ENCODE data around the gene IL17C.
"Not testable (repeated sequence)": the region's sequence is repeated elsewhere in the genome, so short reads cannot be mapped to it uniquely, and the experiment has no call there.

The IL17C gene

DNA sequence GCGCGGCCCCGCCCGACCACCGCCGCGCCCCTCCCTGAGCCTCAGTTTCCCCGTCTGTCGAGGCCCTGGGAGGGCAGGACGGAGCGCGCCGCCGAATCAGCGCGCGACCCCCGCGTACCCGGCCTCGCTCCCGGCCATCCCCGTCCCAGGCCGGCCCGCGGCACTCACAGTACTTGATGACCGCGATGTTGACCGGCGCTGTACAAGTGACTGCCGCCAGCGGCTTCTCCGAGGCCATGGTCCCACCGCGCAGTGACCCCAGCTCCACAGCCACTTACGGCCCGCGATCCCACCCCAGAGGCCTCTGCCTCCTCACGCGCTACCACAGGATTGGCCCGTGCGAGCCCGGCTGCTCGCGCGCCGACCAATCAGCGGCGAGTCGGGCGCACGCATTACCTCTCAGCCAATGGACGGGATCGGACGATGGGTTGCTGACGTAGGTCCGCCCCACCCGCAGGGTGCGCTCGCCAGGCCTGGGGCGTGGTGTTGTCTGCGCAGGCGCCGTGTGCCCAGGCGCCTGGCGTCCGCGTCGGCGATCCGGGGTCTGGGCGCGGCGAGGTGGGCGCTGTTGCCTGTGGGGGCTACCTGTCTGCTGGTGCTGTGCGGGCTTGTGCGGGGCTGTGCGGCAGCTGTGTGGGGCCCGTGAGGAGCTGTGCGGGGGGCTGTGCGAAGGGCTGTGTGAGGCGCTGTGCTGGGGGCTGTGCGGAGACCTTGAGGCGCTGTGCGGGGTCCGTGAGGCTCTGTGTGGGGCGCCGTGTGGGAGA is 24.7 kb downstream of the IL17C start, which contains the start of gene MVD:
Gene MVD, minus strand, starts transcription at position 249 of the 764 bp plus-strand sequence. Its CDS starts 11 bp downstream, at position 238.
- DNase-seq = peak; percentile 96

DNA sequence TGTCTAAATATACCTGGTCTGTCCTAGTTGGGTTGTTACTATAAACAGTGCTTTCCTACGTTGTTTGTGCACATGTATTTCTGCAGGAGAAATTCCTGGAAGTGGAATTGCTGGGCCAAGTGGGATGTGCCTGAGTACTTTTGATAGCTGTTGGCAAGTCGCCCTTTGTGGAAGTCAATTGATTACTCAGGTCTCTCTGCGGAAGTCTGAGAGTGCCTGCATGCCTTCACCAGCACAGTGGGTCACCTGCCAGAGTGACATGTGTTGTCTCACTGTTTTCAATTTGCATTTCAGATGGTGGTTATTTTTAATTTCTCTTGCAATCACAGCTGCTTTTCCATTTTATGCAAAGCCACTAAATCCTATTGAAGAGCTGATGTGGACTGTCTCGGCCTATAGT is 26.8 kb downstream of the IL17C start:
- DNase-seq = no peak

DNA sequence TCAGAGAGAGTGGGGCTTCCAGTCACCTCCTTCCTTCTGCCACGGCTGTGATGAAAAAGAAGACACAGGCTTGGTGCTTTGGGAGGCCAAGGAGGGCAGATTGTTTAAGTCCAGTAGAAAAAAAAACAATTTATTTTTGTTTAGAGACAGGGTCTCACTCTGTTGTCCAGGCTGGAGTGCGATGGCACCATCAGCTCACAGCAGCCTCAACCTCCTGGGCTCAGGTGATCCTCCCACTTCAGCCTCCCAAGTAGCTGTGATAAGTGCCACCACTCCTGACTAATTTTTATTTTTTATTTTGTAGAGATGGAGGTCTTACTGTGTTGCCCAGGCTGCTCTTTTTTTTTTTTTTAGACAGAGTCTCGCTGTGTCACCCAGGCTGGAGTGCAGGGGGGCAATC is 27.2 kb downstream of the IL17C start:
- no peak for DNase-seq

DNA sequence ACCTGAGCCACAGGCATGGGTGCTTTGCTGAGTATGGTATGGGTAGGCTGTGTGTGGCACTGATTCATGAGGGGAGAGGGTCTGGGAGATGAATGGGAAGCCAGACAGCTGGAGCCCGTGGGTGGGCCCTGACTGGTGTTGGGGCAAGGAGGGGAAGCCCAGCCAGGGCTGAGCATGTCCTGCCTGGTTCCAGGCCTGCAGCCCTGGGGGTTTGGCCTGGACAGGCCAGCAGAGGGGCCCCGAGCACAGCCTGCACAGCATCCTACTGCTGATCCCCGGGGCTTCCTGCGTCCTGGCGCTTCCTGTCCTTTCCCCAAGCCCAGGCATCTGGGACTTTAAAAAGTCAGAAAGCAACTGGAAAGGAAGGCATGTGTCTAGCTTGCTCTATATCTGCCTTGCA is 29.1 kb downstream of the IL17C start:
- no peak for DNase-seq

GRCh38 chr16:88669493-88669892 is 31.1 kb downstream of the IL17C start:
- DNase-seq = not testable (repeated sequence)

DNA sequence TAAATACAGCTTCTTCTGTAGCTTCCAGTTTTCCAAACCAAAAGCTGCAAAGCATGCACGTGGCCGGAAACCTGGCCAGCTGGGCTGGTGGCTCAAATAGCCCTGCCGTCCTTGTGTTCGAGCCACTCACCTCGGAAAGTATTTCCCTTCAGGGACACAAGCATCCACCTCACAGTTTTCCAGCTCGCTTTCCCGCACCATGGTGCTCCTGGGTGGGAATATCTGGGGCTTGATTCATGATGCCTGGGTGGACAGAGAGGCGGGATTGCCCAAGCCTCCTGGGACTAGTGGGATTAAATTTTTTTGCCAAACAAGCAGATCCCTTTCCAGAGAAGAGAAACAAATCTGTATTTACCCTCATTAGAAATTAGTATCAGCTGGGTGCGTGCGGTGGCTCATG is 31.6 kb downstream of the IL17C start:
- DNase-seq = no peak

- DNase-seq = no peak
These were observed 33.4 kb downstream of the IL17C start for GRCh38 chr16:88671806-88672205.

- DNase-seq = no peak
These were observed 34.4 kb downstream of the IL17C start for GRCh38 chr16:88672776-88673175.

DNA sequence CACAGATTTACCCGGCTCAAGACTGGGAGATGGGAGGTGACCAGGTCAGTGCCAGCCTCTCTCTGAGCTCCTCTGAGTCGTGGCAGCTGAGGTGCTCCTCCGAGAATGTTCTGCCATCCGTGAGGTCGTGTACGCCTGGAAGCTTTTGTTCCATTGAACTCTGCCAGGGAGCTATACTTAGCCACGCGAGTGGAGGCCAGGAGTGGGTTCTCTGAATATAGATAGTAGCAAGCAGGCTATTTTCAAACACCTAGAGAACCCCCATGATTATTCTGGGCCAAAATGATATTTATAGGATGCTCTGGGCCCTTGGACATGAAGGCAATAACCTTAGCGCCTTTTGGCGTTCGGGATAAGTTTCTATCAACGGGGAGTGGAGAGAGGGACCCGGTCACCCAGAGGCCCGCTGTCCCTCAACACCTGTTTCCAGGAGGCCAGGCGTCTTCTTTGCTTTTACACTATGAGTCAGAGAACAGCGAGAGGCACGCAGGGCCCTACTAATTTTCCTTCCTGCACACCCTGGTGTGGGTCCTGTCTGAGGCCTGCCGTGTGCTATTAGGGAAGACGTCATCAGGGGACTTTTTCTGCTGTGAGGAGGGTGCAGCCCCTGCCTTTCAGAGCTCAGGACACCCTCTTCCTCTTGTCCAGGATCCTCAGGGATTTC is 35.5 kb downstream of the IL17C start:
- DNase-seq = no peak

DNA sequence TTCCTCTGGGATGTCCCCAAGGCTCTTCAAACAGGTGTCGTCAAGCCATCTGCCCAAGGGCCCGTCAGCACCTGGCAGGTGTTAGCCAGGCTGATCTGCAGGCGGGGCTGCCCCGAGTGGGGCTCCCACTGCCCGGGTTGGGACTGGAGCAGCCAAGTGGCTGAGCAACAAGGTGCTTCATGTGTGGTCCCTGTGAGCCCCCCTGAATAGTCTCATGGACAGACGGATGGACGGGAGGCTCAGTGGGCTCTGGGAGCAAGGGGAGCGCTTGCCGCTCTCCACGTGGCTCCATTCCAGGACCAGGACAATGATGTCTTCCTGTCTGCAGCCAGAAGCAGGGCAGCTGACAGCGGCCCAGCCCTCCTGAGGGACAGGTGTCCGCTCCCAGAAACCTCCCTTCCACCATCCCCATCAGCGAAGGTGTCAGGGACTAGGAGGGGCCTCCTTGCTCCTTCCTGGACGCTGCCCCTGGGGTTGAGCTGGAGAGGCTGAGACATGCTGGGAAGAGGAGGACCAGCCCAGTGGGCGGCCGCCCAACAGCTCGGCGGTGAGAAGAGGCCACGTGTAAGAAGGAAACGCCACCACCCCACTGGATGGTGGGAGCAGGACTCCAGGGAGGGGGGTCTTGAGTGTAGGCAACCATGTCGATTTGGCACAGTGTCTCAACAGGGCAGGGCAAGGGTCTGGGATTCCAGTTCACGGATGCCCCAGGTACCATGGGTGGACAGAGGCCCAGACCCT is 38.3 kb downstream of the IL17C start:
- DNase-seq = no peak

- no peak for DNase-seq
These were observed 39.3 kb downstream of the IL17C start for GRCh38 chr16:88677721-88678120.

DNA sequence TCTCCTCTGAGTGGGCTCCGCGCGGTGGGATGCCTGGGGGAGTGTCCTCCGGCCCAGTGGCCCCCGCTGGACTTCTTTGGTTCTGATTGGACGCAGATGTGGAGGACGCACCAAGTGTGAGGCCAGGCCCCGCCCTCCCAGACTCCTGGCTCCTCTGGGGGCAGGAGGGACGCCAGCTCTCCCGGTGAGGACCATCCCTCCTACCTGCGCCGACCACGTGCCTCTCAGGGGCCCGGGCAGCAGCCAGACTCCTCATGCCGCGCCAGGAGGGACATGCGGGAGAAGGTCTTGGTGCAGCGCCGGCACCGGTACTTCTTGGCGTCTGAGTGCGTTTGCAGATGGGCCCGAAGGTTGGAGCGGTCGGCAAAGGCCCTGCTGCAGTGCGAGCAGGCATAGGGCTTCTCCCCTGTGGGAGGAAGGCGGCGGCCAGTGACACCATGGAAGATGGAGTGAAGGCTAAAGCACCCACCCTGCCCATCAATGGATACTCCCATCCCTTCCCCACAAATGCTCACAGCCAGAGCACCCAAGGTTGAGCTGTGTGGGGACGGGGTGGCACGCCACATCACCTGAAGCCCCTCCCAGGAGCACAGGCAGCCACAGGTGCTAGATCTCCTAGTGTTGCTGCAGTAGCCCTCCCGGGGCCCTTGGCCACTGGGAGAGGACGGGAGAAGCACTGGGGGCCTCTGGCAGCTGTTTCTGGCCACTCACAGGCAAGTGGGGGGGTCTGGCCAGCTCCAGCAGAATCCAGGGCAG is 40.0 kb downstream of the IL17C start:
- DNase-seq = no peak

DNA sequence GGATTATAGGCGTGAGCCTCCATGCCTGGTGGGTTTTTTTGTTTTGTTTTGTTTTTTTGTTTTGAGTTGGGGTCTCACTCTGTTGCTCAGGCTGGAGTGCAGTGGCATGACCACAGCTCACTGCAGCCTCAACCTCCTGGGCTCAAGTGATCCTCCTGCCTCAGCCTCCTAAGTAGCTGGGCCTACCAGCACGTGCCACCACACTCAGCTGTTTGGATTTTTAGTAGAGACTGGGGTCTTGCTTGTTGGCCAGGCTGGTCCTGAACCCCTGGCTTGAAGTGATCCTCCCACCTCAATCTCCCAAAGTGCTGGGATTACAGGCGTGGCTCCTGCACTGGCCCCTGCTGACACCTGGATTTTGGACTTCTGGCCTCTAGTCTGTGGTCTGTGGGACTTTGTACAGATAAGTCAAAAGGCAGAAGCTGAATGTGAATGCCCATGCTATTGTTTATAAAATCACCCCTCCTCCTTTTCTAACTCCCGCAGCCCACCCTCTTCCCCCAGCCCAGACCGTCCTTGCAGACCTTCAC is 42.2 kb downstream of the IL17C start:
- DNase-seq = no peak

- peak; percentile 58 for DNase-seq
These were observed 42.8 kb downstream of the IL17C start for GRCh38 chr16:88681084-88681680.

- peak; percentile 67 for DNase-seq
These were observed 43.5 kb downstream of the IL17C start for GRCh38 chr16:88681709-88682451.

- DNase-seq = no peak
These were observed 46.3 kb downstream of the IL17C start for GRCh38 chr16:88684569-88685155.

- DNase-seq = peak; percentile 80
These were observed 47.0 kb downstream of the IL17C start for GRCh38 chr16:88685156-88686061.

GRCh38 chr16:88686062-88686438 is 47.7 kb downstream of the IL17C start:
- DNase-seq = peak; percentile 53

GRCh38 chr16:88686439-88687253 is 48.3 kb downstream of the IL17C start, which contains the start of gene SNAI3:
SNAI3 (minus strand) TSS chr16:88686507; CDS start chr16:88686406, 101 bp downstream.
- DNase-seq = peak; percentile 86
